Prostate gland (tissue), 2 donors: ENCODE data around the gene FAM24B.

Experiments
- POLR2A ChIP-seq: fragments of 450-650 bp; IDR thresholded peaks from one replicate; pipeline ENCODE4 v1.6.1; 2016; ENCODE audit warnings: antibody characterized with exemption, mild to moderate bottlenecking
- TF ChIP-seq, protein P1 (sequence below), 4 experiments: fragments of 200-600 bp in 2 of 4; fragments of 450-650 bp in 2 of 4; sonication (generic) in 2 of 4; IDR thresholded peaks; 1 replicate in 3 of 4; 2 replicates in 1 of 4; pipeline ENCODE4 v1.5.1; 2016 to 2019; ENCODE audit warnings: antibody characterized with exemption in 4 of 4, mild to moderate bottlenecking in 2 of 4, moderate library complexity in 2 of 4

DNA sequence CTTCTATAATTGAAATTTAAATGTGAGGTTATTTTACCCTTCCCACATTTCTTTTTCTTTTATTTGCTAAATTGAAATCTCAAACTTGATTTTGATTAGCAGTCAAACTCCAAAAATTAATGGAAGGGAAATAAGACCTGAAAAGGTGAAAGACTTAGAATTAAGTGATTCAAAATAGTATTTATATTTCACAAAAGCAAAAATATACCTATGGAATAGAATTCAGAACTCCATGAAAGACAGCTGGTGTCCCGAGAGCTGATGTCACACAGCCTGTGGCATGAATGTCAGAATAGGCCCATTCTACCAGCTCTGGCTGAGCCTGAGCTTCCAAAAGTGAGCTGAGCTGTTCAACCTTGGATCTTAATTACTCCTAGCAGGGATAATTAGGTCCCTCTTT is 30.9 kb upstream of the FAM24B start, which contains the start of gene FAM24A:
- TF ChIP-seq, protein P1, sequence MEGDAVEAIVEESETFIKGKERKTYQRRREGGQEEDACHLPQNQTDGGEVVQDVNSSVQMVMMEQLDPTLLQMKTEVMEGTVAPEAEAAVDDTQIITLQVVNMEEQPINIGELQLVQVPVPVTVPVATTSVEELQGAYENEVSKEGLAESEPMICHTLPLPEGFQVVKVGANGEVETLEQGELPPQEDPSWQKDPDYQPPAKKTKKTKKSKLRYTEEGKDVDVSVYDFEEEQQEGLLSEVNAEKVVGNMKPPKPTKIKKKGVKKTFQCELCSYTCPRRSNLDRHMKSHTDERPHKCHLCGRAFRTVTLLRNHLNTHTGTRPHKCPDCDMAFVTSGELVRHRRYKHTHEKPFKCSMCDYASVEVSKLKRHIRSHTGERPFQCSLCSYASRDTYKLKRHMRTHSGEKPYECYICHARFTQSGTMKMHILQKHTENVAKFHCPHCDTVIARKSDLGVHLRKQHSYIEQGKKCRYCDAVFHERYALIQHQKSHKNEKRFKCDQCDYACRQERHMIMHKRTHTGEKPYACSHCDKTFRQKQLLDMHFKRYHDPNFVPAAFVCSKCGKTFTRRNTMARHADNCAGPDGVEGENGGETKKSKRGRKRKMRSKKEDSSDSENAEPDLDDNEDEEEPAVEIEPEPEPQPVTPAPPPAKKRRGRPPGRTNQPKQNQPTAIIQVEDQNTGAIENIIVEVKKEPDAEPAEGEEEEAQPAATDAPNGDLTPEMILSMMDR (IDR thresholded peaks at IDR 0.05), result no peak
- TF ChIP-seq POLR2A, result no peak
